A549 (cell line): ENCODE results near the gene LCN6. TPM values are rescaled to one million over a fixed set of nuclear protein-coding genes. Genes with fewer than 3 reads are reported as not detected.

Experiments used
- ATAC-seq, 2 experiments: fragments of 200-7000 bp in 1 of 2; fragments of >200 bp in 1 of 2; cut with Nextera tagmentation in 1 of 2; cut with Tn5 transposase in 1 of 2; 3 replicates each; pipeline versions ENCODE4 v1.8.0 to v1.9.1; 2018 to 2020; ENCODE audit warnings: mild to moderate bottlenecking in 1 of 2, moderate library complexity in 1 of 2
- CTCF ChIA-PET: fragments of 300-600 bp; sonication (Branson Sonifier 250); formaldehyde crosslinking; extraction: SDS; loops from one replicate; lab custom pipeline; 2021; ENCODE audit warnings: antibody characterized with exemption, inconsistent platforms; lab: Yijun Ruan, JAX
- POLR2A ChIA-PET: fragments of 350-600 bp; formaldehyde crosslinking; extraction: SDS; loops from one replicate; lab custom pipeline; 2021; ENCODE audit warnings: antibody characterized with exemption, inconsistent platforms; lab: Yijun Ruan, JAX
- DNase-seq, 2 experiments: peaks; one replicate each; pipeline versions ENCODE4 v3.0.0 to v3.0.0-alpha.2; 2011 to 2016; ENCODE audit warnings: low read depth in 1 of 2, low spot score in 1 of 2
- FAIRE-seq: peaks from 2 replicates; lab custom pipeline; 2011; peaks lifted over from hg19 to GRCh38; lab: Jason Lieb, UNC
- H3K27ac ChIP-seq, 2 experiments: fragments of >200 bp; sonication (Bioruptor Twin); formaldehyde crosslinking; 3 replicates each; pipeline ENCODE4 v1.5.1; 2016 to 2017
- H3K4me1 ChIP-seq: fragments of >200 bp; sonication (Bioruptor Twin); formaldehyde crosslinking; 3 replicates; pipeline ENCODE4 v1.6.1; 2016
- H3K4me2 ChIP-seq: fragments of >200 bp; sonication (Bioruptor Twin); formaldehyde crosslinking; 3 replicates; pipeline ENCODE4 v1.6.1; 2016
- H3K4me3 ChIP-seq: fragments of >200 bp; sonication (Bioruptor Twin); formaldehyde crosslinking; 3 replicates; pipeline ENCODE4 v1.5.1; 2016
- H3K9me3 ChIP-seq: fragments of >200 bp; sonication (Bioruptor Twin); formaldehyde crosslinking; 3 replicates; pipeline ENCODE4 v1.6.1; 2016
- BHLHE40 ChIP-seq: IDR thresholded peaks from 2 replicates; pipeline ENCODE4 v1.6.1; 2012; ENCODE audit warnings: low read depth, low read length, inconsistent platforms
- CHD2 ChIP-seq: fragments of 150-350 bp; IDR thresholded peaks from 2 replicates; pipeline ENCODE4 v1.6.1; 2014; ENCODE audit warnings: low read length; ENCODE audit not compliant: partially characterized antibody
- EHF ChIP-seq: fragments of 250-450 bp; sonication (Bioruptor Pico); IDR thresholded peaks from 2 replicates; pipeline ENCODE4 v1.5.0; 2020; ENCODE audit warnings: mild to moderate bottlenecking
- EHMT2 ChIP-seq: fragments of 200-600 bp; sonication (generic); IDR thresholded peaks from 2 replicates; pipeline ENCODE4 v1.6.1; 2016; ENCODE audit warnings: antibody characterized with exemption, low read depth, mild to moderate bottlenecking, moderate library complexity
- FOXS1 ChIP-seq: fragments of 250-450 bp; sonication (Bioruptor Pico); IDR thresholded peaks from 2 replicates; pipeline ENCODE4 v1.5.0; 2020; ENCODE audit warnings: mild to moderate bottlenecking, moderate library complexity
- GATA3 ChIP-seq: IDR thresholded peaks from 2 replicates; pipeline ENCODE4 v1.6.1; 2012; ENCODE audit warnings: borderline replicate concordance
- HOXA7 ChIP-seq: fragments of 250-450 bp; sonication (Bioruptor Pico); IDR thresholded peaks from 2 replicates; pipeline ENCODE4 v1.5.0; 2020; ENCODE audit warnings: mild to moderate bottlenecking, moderate library complexity
- JUNB ChIP-seq: fragments of >200 bp; sonication (Bioruptor Twin); formaldehyde crosslinking; IDR thresholded peaks from 2 replicates; pipeline ENCODE4 v1.6.1; 2016
- MAFK ChIP-seq: fragments of 450-650 bp; IDR thresholded peaks from 2 replicates; pipeline ENCODE4 v1.6.1; 2014; ENCODE audit not compliant: partially characterized antibody
- MAZ ChIP-seq: fragments of 150-350 bp; IDR thresholded peaks from 2 replicates; pipeline ENCODE4 v1.6.1; 2014; ENCODE audit warnings: antibody characterized with exemption, low read depth, low read length, borderline replicate concordance
- NFE2L2 ChIP-seq: fragments of 150-350 bp; conservative IDR thresholded peaks from 2 replicates; pipeline ENCODE4 v1.6.1; 2014; ENCODE audit warnings: low read length
- NR3C1 ChIP-seq: fragments of >200 bp; sonication (Bioruptor Twin); formaldehyde crosslinking; IDR thresholded peaks from 3 replicates; pipeline ENCODE4 v1.6.1; 2017
- PHF8 ChIP-seq: fragments of 200-600 bp; sonication (generic); IDR thresholded peaks from 2 replicates; pipeline ENCODE4 v1.6.1; 2016; ENCODE audit warnings: low read depth, mild to moderate bottlenecking, antibody characterized with exemption, moderate library complexity, borderline replicate concordance
- POLR2A ChIP-seq: IDR thresholded peaks from 2 replicates; pipeline ENCODE4 v1.6.1; 2012; ENCODE audit warnings: mild to moderate bottlenecking, low read length
- RCOR1 ChIP-seq: fragments of 150-350 bp; IDR thresholded peaks from 2 replicates; pipeline ENCODE4 v1.6.1; 2014; ENCODE audit warnings: antibody characterized with exemption, low read length, low read depth
- SMC3 ChIP-seq: fragments of >200 bp; sonication (Bioruptor Twin); formaldehyde crosslinking; IDR thresholded peaks from 3 replicates; pipeline ENCODE4 v1.6.1; 2018; ENCODE audit warnings: inconsistent platforms
- SREBF2 ChIP-seq: fragments of 450-650 bp; IDR thresholded peaks from 2 replicates; pipeline ENCODE4 v1.6.1; 2014; ENCODE audit warnings: mild to moderate bottlenecking, moderate library complexity
- TP53 ChIP-seq: fragments of 250-450 bp; sonication (Bioruptor Pico); IDR thresholded peaks from 2 replicates; pipeline ENCODE4 v1.5.0; 2021; ENCODE audit warnings: mild to moderate bottlenecking, moderate library complexity
- ZC3H11A ChIP-seq: fragments of 450-650 bp; IDR thresholded peaks from 2 replicates; pipeline ENCODE4 v1.6.1; 2014; ENCODE audit warnings: antibody characterized with exemption, mild to moderate bottlenecking
- ZSCAN20 ChIP-seq: fragments of 250-450 bp; sonication (Bioruptor Pico); IDR thresholded peaks from 2 replicates; pipeline ENCODE4 v1.8.0; 2022; ENCODE audit warnings: mild to moderate bottlenecking, moderate library complexity
- WGBS: methylation state at CpG from one replicate; pipeline ENCODE4 v1.1.6; 2017; ENCODE audit errors: missing lambda C conversion rate; 5-methylcytosine and 5-hydroxymethylcytosine counted together
- polyA plus RNA-seq, 4 experiments: library from polyadenylated mRNA; depleted of rRNA in 3 of 4; stranded (reverse); fragments of >200 nt; fragmentation: RNase III in 1 of 4; extraction: RNeasy Plus Mini Kit Qiagen cat#74134 plus additional on column Dnase treatment in 1 of 4; gene quantifications; 2 replicates in 3 of 4; 3 replicates in 1 of 4; pipeline ENCODE4 v1.2.3, GENCODE V29; 2011 to 2017
- TF ChIP-seq, protein P1 (sequence below): fragments of >200 bp; sonication (Bioruptor Twin); formaldehyde crosslinking; IDR thresholded peaks from 2 replicates; pipeline ENCODE4 v1.6.1; 2016
- TF ChIP-seq, protein P2 (sequence below): fragments of 250-450 bp; sonication (Bioruptor Pico); IDR thresholded peaks from 2 replicates; pipeline ENCODE4 v1.5.0; 2021; ENCODE audit warnings: mild to moderate bottlenecking, moderate library complexity, borderline replicate concordance
- TF ChIP-seq, protein P3 (sequence below): fragments of >200 bp; sonication (Bioruptor Twin); formaldehyde crosslinking; IDR thresholded peaks from 3 replicates; pipeline ENCODE4 v1.5.1; 2016
- TF ChIP-seq, protein P4 (sequence below): IDR thresholded peaks from 2 replicates; pipeline ENCODE4 v1.6.1; 2012
- TF ChIP-seq, protein P5 (sequence below): fragments of 150-350 bp; IDR thresholded peaks from 2 replicates; pipeline ENCODE4 v1.6.1; 2014; ENCODE audit warnings: low read depth, mild to moderate bottlenecking, low read length
- TF ChIP-seq, protein P6 (sequence below): fragments of >200 bp; sonication (Bioruptor Twin); formaldehyde crosslinking; IDR thresholded peaks from 3 replicates; pipeline ENCODE4 v1.6.1; 2016

Gene LCN6
- polyA plus RNA-seq, 2 of the 4 experiments (the other 2 are of a cell fraction), result not detected

DNA sequence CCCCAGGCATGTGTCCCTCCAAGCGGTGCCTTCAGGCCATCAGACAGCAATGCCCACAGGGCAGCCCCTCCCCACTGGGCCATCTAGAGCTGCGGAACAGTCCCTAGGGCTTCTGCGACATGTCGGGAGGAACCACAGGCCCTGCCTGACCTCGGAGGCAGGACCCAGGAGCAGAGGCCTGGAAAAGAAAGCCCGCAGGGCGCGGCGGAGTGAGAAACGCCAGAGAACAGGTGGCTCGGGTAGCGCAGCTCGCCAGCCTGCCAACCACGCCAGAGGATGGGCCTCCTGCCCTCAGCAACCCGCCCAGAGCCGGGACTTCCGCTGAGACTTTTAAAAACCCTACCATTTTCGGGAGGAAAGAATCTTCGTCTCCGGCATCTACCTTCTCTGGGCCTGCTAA is 9.0 kb upstream of the LCN6 start:
- ATAC-seq, result no peak
- Histone ChIP-seq H3K4me1 (peaks cover 4% of the 10 kb centered on the region; the same call in 2 of the 3 replicates), H3K9me3 (peaks cover under 1% of the 10 kb centered on the region), H3K4me2 (no peak overlapping the region), H3K27ac (no peak overlapping the region), H3K4me3 (no peak overlapping the region)
- TF ChIP-seq, protein P1, sequence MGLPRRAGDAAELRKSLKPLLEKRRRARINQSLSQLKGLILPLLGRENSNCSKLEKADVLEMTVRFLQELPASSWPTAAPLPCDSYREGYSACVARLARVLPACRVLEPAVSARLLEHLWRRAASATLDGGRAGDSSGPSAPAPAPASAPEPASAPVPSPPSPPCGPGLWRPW, result no peak
- TF ChIP-seq, protein P2, sequence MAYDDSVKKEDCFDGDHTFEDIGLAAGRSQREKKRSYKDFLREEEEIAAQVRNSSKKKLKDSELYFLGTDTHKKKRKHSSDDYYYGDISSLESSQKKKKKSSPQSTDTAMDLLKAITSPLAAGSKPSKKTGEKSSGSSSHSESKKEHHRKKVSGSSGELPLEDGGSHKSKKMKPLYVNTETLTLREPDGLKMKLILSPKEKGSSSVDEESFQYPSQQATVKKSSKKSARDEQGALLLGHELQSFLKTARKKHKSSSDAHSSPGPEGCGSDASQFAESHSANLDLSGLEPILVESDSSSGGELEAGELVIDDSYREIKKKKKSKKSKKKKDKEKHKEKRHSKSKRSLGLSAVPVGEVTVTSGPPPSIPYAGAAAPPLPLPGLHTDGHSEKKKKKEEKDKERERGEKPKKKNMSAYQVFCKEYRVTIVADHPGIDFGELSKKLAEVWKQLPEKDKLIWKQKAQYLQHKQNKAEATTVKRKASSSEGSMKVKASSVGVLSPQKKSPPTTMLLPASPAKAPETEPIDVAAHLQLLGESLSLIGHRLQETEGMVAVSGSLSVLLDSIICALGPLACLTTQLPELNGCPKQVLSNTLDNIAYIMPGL, result no peak
- TF ChIP-seq SMC3 (no peak), BHLHE40 (no peak), POLR2A (no peak), GATA3 (no peak), EHMT2 (no peak), NFE2L2 (no peak), JUNB (no peak), CHD2 (no peak), SREBF2 (no peak), FOXS1 (CRISPR knock-in tag) (no peak)
- TF ChIP-seq, protein P3, sequence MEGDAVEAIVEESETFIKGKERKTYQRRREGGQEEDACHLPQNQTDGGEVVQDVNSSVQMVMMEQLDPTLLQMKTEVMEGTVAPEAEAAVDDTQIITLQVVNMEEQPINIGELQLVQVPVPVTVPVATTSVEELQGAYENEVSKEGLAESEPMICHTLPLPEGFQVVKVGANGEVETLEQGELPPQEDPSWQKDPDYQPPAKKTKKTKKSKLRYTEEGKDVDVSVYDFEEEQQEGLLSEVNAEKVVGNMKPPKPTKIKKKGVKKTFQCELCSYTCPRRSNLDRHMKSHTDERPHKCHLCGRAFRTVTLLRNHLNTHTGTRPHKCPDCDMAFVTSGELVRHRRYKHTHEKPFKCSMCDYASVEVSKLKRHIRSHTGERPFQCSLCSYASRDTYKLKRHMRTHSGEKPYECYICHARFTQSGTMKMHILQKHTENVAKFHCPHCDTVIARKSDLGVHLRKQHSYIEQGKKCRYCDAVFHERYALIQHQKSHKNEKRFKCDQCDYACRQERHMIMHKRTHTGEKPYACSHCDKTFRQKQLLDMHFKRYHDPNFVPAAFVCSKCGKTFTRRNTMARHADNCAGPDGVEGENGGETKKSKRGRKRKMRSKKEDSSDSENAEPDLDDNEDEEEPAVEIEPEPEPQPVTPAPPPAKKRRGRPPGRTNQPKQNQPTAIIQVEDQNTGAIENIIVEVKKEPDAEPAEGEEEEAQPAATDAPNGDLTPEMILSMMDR, result no peak
- TF ChIP-seq, protein P4, sequence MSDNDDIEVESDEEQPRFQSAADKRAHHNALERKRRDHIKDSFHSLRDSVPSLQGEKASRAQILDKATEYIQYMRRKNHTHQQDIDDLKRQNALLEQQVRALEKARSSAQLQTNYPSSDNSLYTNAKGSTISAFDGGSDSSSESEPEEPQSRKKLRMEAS, result no peak
- CTCF ChIA-PET, result interaction anchor here (0.6 to 28.0 kb wide), 7 partner anchors 11 to 307 kb away, joined by 3 to 625 read pairs (median 7); partner anchors contain the start of genes LCN10, LCN6 and TMEM141
- POLR2A ChIA-PET, result no interaction called here
- WGBS, result 83% methylated on average over 20 of the region's 20 CpGs
- no peak for FAIRE-seq
- no peak for DNase-seq

DNA sequence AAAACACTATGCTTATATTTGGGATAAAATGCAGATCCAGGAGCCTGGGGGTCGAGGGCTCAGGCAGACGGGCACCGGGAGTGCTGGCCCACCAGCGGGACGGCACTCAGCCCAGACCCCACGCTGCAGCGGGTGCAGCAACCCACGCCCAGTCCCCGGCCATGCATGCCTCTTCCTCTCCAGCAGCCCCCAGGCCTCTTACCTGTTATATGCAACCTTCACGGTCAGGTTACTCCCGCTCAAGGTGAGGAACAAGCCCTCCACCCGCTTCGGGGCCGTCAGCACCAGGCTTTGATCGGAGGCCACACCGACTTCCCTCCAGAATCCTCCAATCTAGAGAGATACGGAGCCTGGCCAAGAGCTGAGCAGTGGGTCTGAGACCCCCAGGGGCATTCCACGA is 8.5 kb upstream of the LCN6 start:
- POLR2A ChIA-PET, result no interaction called here
- Histone ChIP-seq H3K9me3 (peaks cover 5% of the 10 kb centered on the region), H3K27ac (no peak overlapping the region), H3K4me1 (peaks cover 4% of the 10 kb centered on the region; the same call in 1 of the 3 replicates), H3K4me2 (no peak overlapping the region), H3K4me3 (no peak overlapping the region)
- no peak for FAIRE-seq
- no peak for ATAC-seq
- CTCF ChIA-PET, result interaction anchor here (0.8 to 28.0 kb wide), 5 partner anchors 10 to 308 kb away, joined by 3 to 625 read pairs (median 42); partner anchors contain the start of genes LCN10, LCN6 and TMEM141
- DNase-seq, result no peak
- 83% methylated on average over 18 of the region's 18 CpGs for WGBS
- TF ChIP-seq, protein P3, result no peak
- TF ChIP-seq RCOR1 (no peak), PHF8 (no peak), TP53 (CRISPR knock-in tag) (no peak), GATA3 (no peak), SMC3 (no peak), ZC3H11A (no peak), HOXA7 (CRISPR knock-in tag) (no peak), MAFK (no peak), MAZ (no peak), NR3C1 (no peak), ZSCAN20 (no peak), EHF (CRISPR knock-in tag) (no peak)
- TF ChIP-seq, protein P5, sequence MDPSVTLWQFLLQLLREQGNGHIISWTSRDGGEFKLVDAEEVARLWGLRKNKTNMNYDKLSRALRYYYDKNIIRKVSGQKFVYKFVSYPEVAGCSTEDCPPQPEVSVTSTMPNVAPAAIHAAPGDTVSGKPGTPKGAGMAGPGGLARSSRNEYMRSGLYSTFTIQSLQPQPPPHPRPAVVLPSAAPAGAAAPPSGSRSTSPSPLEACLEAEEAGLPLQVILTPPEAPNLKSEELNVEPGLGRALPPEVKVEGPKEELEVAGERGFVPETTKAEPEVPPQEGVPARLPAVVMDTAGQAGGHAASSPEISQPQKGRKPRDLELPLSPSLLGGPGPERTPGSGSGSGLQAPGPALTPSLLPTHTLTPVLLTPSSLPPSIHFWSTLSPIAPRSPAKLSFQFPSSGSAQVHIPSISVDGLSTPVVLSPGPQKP, result no peak
- TF ChIP-seq, protein P1, result no peak
- TF ChIP-seq, protein P6, sequence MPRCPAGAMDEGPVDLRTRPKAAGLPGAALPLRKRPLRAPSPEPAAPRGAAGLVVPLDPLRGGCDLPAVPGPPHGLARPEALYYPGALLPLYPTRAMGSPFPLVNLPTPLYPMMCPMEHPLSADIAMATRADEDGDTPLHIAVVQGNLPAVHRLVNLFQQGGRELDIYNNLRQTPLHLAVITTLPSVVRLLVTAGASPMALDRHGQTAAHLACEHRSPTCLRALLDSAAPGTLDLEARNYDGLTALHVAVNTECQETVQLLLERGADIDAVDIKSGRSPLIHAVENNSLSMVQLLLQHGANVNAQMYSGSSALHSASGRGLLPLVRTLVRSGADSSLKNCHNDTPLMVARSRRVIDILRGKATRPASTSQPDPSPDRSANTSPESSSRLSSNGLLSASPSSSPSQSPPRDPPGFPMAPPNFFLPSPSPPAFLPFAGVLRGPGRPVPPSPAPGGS, result no peak
- TF ChIP-seq, all 56 proteins: peak for 0
